ENCODE results near the gene RNASE9. TPM values are rescaled to one million over a fixed set of nuclear protein-coding genes. Genes with fewer than 3 reads are reported as not detected.

The RNASE9 gene
- total RNA-seq, 4 donors from 2014 or later = not detected

Other genes with a start within 250 kb of the RNASE9 start
- 10 to 100 TPM; 31.8 to 60.6 (median 42.0) TPM for gene CCNB1IP1, start 227.8 kb downstream of the RNASE9 start, total RNA-seq
- gene PARP2, start 217.4 kb downstream of the RNASE9 start, total RNA-seq = 10 to 100 TPM in 2 of 4 donors, 1 to 10 TPM in 2; 5.8 to 17.4 (median 8.9) TPM
- 10 to 100 TPM; 17.2 to 28.8 (median 22.9) TPM for gene TEP1, start 147.5 kb downstream of the RNASE9 start, total RNA-seq
- under 1 TPM; 0.50 to 0.92 (median 0.77) TPM for gene KLHL33, start 124.9 kb downstream of the RNASE9 start, total RNA-seq
- 10 to 100 TPM; 23.5 to 36.8 (median 24.8) TPM for gene OSGEP, start 106.2 kb downstream of the RNASE9 start, total RNA-seq
- 100 to 1,000 TPM; 101 to 105 (median 104) TPM for gene APEX1, start 105.8 kb downstream of the RNASE9 start, total RNA-seq
- gene PIP4P1, start 99.6 kb downstream of the RNASE9 start, total RNA-seq = 10 to 100 TPM; 18.7 to 27.9 (median 24.5) TPM
- gene PNP, start 91.6 kb downstream of the RNASE9 start, total RNA-seq = 10 to 100 TPM in 3 of 4 donors, 1 to 10 TPM in 1; 4.2 to 85.2 (median 14.2) TPM
- not detected for gene RNASE10, start 55.5 kb downstream of the RNASE9 start, total RNA-seq
- gene RNASE11, start 27.0 kb upstream of the RNASE9 start, total RNA-seq = not detected
- gene RNASE12, start 30.3 kb upstream of the RNASE9 start, total RNA-seq = not detected
- gene OR6S1, start 80.6 kb upstream of the RNASE9 start, total RNA-seq = not detected
- 100 to 1,000 TPM in 1 of 4 donors, 10 to 100 TPM in 3; 61.9 to 107 (median 82.9) TPM for gene RNASE4, start 123.5 kb upstream of the RNASE9 start, total RNA-seq
- gene ANG, start 127.7 kb upstream of the RNASE9 start, total RNA-seq = 10 to 100 TPM; 13.7 to 30.6 (median 19.8) TPM
- not detected for gene EDDM3A, start 184.8 kb upstream of the RNASE9 start, total RNA-seq
- gene EDDM3B, start 207.4 kb upstream of the RNASE9 start, total RNA-seq = not detected
- 10 to 100 TPM in 1 of 4 donors, 1 to 10 TPM in 3; 5.2 to 23.9 (median 8.0) TPM for gene RNASE6, start 220.2 kb upstream of the RNASE9 start, total RNA-seq
- 100 to 1,000 TPM; 270 to 766 (median 341) TPM for gene RNASE1, start 241.8 kb upstream of the RNASE9 start, total RNA-seq

Measured in esophagus muscularis mucosa (tissue), 4 donors.